AG04450 (cell line): ENCODE measurements around the gene FAM209B. TPM values are rescaled to one million over a fixed set of nuclear protein-coding genes. Genes with fewer than 3 reads are reported as not detected.
"Not testable (repeated sequence)": the region's sequence is repeated elsewhere in the genome, so short reads cannot be mapped to it uniquely, and the experiment has no call there.

Source experiments
- CTCF ChIA-PET: fragments of 300-600, 350-600 bp; formaldehyde crosslinking; extraction: SDS; loops from one replicate; lab custom pipeline; 2022; ENCODE audit warnings: antibody characterized with exemption, inconsistent platforms; lab: Charles Lee
- POLR2A ChIA-PET: fragments of 350-600 bp; formaldehyde crosslinking; extraction: SDS; loops from one replicate; lab custom pipeline; 2021; ENCODE audit warnings: antibody characterized with exemption, inconsistent platforms; lab: Yijun Ruan, JAX
- DNase-seq: peaks from one replicate; pipeline ENCODE4 v3.0.0-alpha.2; 2011; ENCODE audit warnings: low read depth, low spot score
- H3K27ac ChIP-seq: one replicate; pipeline ENCODE4 v1.5.1; 2012; ENCODE audit warnings: low read depth, low read length, control low read depth
- H3K27me3 ChIP-seq: one replicate; pipeline ENCODE4 v1.6.0; 2012; ENCODE audit warnings: low read length; ENCODE audit not compliant: control insufficient read depth, insufficient read depth
- H3K4me3 ChIP-seq: 2 replicates; pipeline ENCODE4 v1.5.1; 2011; ENCODE audit warnings: mild to moderate bottlenecking, low read depth, low read length, control low read depth
- H3K9me3 ChIP-seq: 2 replicates; pipeline ENCODE4 v1.5.1; 2012; ENCODE audit warnings: low read length; ENCODE audit not compliant: control insufficient read depth, insufficient read depth
- CTCF ChIP-seq: IDR thresholded peaks from 2 replicates; pipeline ENCODE4 v1.5.1; 2011; ENCODE audit warnings: low read depth, low read length, control low read depth, inconsistent platforms
- polyA plus RNA-seq: library from polyadenylated mRNA; depleted of rRNA; stranded (reverse); fragments of >200 nt; gene quantifications from 2 replicates; pipeline ENCODE4 v1.2.3, GENCODE V29; 2011

The FAM209B gene
- polyA plus RNA-seq, 1 experiment: 0.35 TPM

- no peak for DNase-seq
- no peak overlapping the region for H3K4me3 ChIP-seq
- ChIA-PET POLR2A (no interaction called here), CTCF (interaction anchor here (0.6 to 4.9 kb wide), 3 partner anchors 24 to 875 kb away, joined by 3 to 54 read pairs (median 5); no protein-coding TSS in a partner anchor)
- TF ChIP-seq CTCF: no peak
- H3K27me3 ChIP-seq: peaks cover 9% of the 10 kb centered on the region
- H3K27ac ChIP-seq: no peak overlapping the region
- H3K9me3 ChIP-seq: no peaks in the 10 kb centered on the region
These were observed 20.0 kb downstream of the FAM209B start for GRCh38 chr20:56552911-56553629.

GRCh38 chr20:56554869-56555268 lies 21.8 kb downstream of the FAM209B start:
- Histone ChIP-seq H3K27me3 (peaks cover 4% of the 10 kb centered on the region), H3K27ac (no peak overlapping the region), H3K9me3 (no peaks in the 10 kb centered on the region), H3K4me3 (no peak overlapping the region)
- TF ChIP-seq CTCF: 0 out of 2 replicates have a peak, but pooled peaks have one; percentile 8
- DNase-seq: peak; percentile 81
- ChIA-PET POLR2A (no interaction called here), CTCF (no interaction called here)

- no peaks in the 10 kb centered on the region for H3K9me3 ChIP-seq
- POLR2A ChIA-PET: no interaction called here
- H3K27ac ChIP-seq: no peak overlapping the region
- H3K27me3 ChIP-seq: no peaks in the 10 kb centered on the region
- no peak overlapping the region for H3K4me3 ChIP-seq
- no peak for TF ChIP-seq CTCF
- DNase-seq: no peak
- CTCF ChIA-PET: no interaction called here
These were observed 25.9 kb downstream of the FAM209B start for GRCh38 chr20:56558968-56559367.

GRCh38 chr20:56564526-56564925 lies 31.5 kb downstream of the FAM209B start:
- H3K4me3 ChIP-seq, POLR2A ChIA-PET, DNase-seq, CTCF ChIA-PET, H3K9me3 ChIP-seq, H3K27ac ChIP-seq, H3K27me3 ChIP-seq: not testable (repeated sequence)

GRCh38 chr20:56565511-56565910 lies 32.5 kb downstream of the FAM209B start:
- H3K27me3 ChIP-seq: no peaks in the 10 kb centered on the region
- ChIA-PET CTCF (interaction anchor here (1.9 kb wide), 1 partner anchor 15 kb away, joined by 9 read pairs; no protein-coding TSS in a partner anchor), POLR2A (no interaction called here)
- no peak overlapping the region for H3K27ac ChIP-seq
- DNase-seq: no peak
- no peaks in the 10 kb centered on the region for H3K9me3 ChIP-seq
- H3K4me3 ChIP-seq: no peak overlapping the region
- no peak for TF ChIP-seq CTCF
